Stomach smooth muscle (tissue), 2 donors: ENCODE data around the gene WRNIP1.
"Not testable (repeated sequence)": the region's sequence is repeated elsewhere in the genome, so short reads cannot be mapped to it uniquely, and the experiment has no call there.

Experiments
- H3K27ac ChIP-seq: one replicate; pipeline ENCODE4 v1.7.0; 2013; ENCODE audit warnings: mild to moderate bottlenecking, low read length, inconsistent platforms
- H3K27me3 ChIP-seq, 2 donors: one replicate each; pipeline ENCODE4 v1.7.0; 2013; ENCODE audit warnings: low read length in 2 of 2; ENCODE audit not compliant: insufficient read depth in 2 of 2, control insufficient read depth in 1 of 2
- H3K36me3 ChIP-seq, 2 donors: one replicate each; pipeline ENCODE4 v1.7.0; 2013; ENCODE audit warnings: low read length in 2 of 2; ENCODE audit not compliant: control insufficient read depth in 2 of 2, insufficient read depth in 2 of 2
- H3K4me1 ChIP-seq: one replicate; pipeline ENCODE4 v1.7.0; 2013; ENCODE audit warnings: low read length; ENCODE audit not compliant: control insufficient read depth, insufficient read depth
- H3K4me3 ChIP-seq, 2 donors: one replicate each; pipeline ENCODE4 v1.7.0; 2013; ENCODE audit warnings: low read length in 2 of 2
- H3K9ac ChIP-seq, 2 donors: one replicate each; pipeline ENCODE4 v1.7.0; 2013; ENCODE audit warnings: low read length in 2 of 2, mild to moderate bottlenecking in 1 of 2
- H3K9me3 ChIP-seq, 2 donors: one replicate each; pipeline ENCODE4 v1.7.0; 2013; ENCODE audit warnings: low read length in 2 of 2; ENCODE audit not compliant: control insufficient read depth in 2 of 2
- donor health status: healthy.
- donor health status: Pancreatic carcinoma.

The WRNIP1 gene

GRCh38 chr6:2752477-2753109, 12.6 kb upstream of the WRNIP1 start:
- Histone ChIP-seq H3K9me3 (no peaks in the 10 kb centered on the region), H3K27ac (no peak overlapping the region), H3K4me3 (no peak overlapping the region), H3K4me1 (peaks cover 4% of the 10 kb centered on the region), H3K9ac (no peak overlapping the region), H3K36me3 (no peaks in the 10 kb centered on the region), H3K27me3 (no peaks in the 10 kb centered on the region)

- Histone ChIP-seq H3K4me1 (peaks cover 4% of the 10 kb centered on the region), H3K36me3 (no peaks in the 10 kb centered on the region), H3K27me3 (no peaks in the 10 kb centered on the region), H3K4me3 (no peak overlapping the region), H3K9me3 (no peaks in the 10 kb centered on the region), H3K9ac (no peak overlapping the region), H3K27ac (no peak overlapping the region)
Observed at GRCh38 chr6:2753110-2753489, 12.1 kb upstream of the WRNIP1 start.

- no peaks in the 10 kb centered on the region for H3K9me3 ChIP-seq
- no peak overlapping the region for H3K4me3 ChIP-seq
- no peak overlapping the region for H3K27ac ChIP-seq
- no peaks in the 10 kb centered on the region for H3K27me3 ChIP-seq
- peaks cover 4% of the 10 kb centered on the region for H3K4me1 ChIP-seq
- H3K36me3 ChIP-seq = no peaks in the 10 kb centered on the region
- no peak overlapping the region for H3K9ac ChIP-seq
Observed at GRCh38 chr6:2753743-2754142, 11.4 kb upstream of the WRNIP1 start.

- Histone ChIP-seq H3K4me1 (peaks cover 4% of the 10 kb centered on the region), H3K4me3 (no peak overlapping the region), H3K36me3 (no peaks in the 10 kb centered on the region), H3K9me3 (no peaks in the 10 kb centered on the region), H3K27ac (no peak overlapping the region), H3K9ac (no peak overlapping the region), H3K27me3 (no peaks in the 10 kb centered on the region)
Observed at GRCh38 chr6:2754393-2754792, 10.8 kb upstream of the WRNIP1 start.

- Histone ChIP-seq H3K27ac (no peak overlapping the region), H3K9me3 (no peaks in the 10 kb centered on the region), H3K4me3 (no peak overlapping the region), H3K27me3 (no peaks in the 10 kb centered on the region), H3K4me1 (peaks cover 4% of the 10 kb centered on the region), H3K9ac (no peak overlapping the region), H3K36me3 (no peaks in the 10 kb centered on the region)
Observed at GRCh38 chr6:2754911-2755310, 10.3 kb upstream of the WRNIP1 start.

GRCh38 chr6:2755456-2755855, 9.7 kb upstream of the WRNIP1 start:
- Histone ChIP-seq H3K36me3 (no peaks in the 10 kb centered on the region), H3K27ac (no peak overlapping the region), H3K9ac (no peak overlapping the region), H3K9me3 (no peaks in the 10 kb centered on the region), H3K4me3 (no peak overlapping the region), H3K27me3 (no peaks in the 10 kb centered on the region), H3K4me1 (peaks cover 4% of the 10 kb centered on the region)

- Histone ChIP-seq H3K9me3 (no peaks in the 10 kb centered on the region), H3K27ac (no peak overlapping the region), H3K36me3 (no peaks in the 10 kb centered on the region), H3K4me3 (no peak overlapping the region), H3K27me3 (no peaks in the 10 kb centered on the region), H3K4me1 (peaks cover 4% of the 10 kb centered on the region), H3K9ac (no peak overlapping the region)
Observed at GRCh38 chr6:2756241-2756640, 9.0 kb upstream of the WRNIP1 start.

- Histone ChIP-seq H3K9ac (no peak overlapping the region), H3K36me3 (no peaks in the 10 kb centered on the region), H3K27ac (no peak overlapping the region), H3K4me3 (no peak overlapping the region), H3K9me3 (no peaks in the 10 kb centered on the region), H3K27me3 (no peaks in the 10 kb centered on the region), H3K4me1 (peaks cover 4% of the 10 kb centered on the region)
Observed at GRCh38 chr6:2756687-2757224, 8.4 kb upstream of the WRNIP1 start.

- Histone ChIP-seq H3K27ac (no peak overlapping the region), H3K27me3 (no peaks in the 10 kb centered on the region), H3K4me1 (peaks cover 4% of the 10 kb centered on the region), H3K36me3 (no peaks in the 10 kb centered on the region), H3K9ac (no peak overlapping the region), H3K9me3 (no peaks in the 10 kb centered on the region), H3K4me3 (no peak overlapping the region)
Observed at GRCh38 chr6:2758980-2759379, 6.2 kb upstream of the WRNIP1 start.

GRCh38 chr6:2760882-2761842, 4.0 kb upstream of the WRNIP1 start:
- no peak overlapping the region for H3K4me3 ChIP-seq

GRCh38 chr6:2762868-2763267, 2.3 kb upstream of the WRNIP1 start:
- peaks cover 15% of the 10 kb centered on the region for H3K4me1 ChIP-seq
- H3K27me3 ChIP-seq, H3K9ac ChIP-seq, H3K27ac ChIP-seq, H3K36me3 ChIP-seq, H3K4me3 ChIP-seq, H3K9me3 ChIP-seq: not testable (repeated sequence)

More at GRCh38 chr6:2760882-2761842, 4.0 kb upstream of the WRNIP1 start:
- H3K9ac ChIP-seq = no peak overlapping the region
- no peaks in the 10 kb centered on the region for H3K36me3 ChIP-seq
- no peaks in the 10 kb centered on the region for H3K9me3 ChIP-seq
- H3K27me3 ChIP-seq = no peaks in the 10 kb centered on the region
- H3K4me1 ChIP-seq = peaks cover 7% of the 10 kb centered on the region
- H3K27ac ChIP-seq = no peak overlapping the region
